GM12864 (cell line): ENCODE data around the gene UPP1.

Experiments used
- DNase-seq: peaks from one replicate; pipeline ENCODE4 v3.0.0-alpha.2; 2011; ENCODE audit warnings: low read depth
- H3K4me3 ChIP-seq: 2 replicates; pipeline ENCODE4 v1.5.1; 2011; ENCODE audit warnings: mild to moderate bottlenecking, low read depth, low read length, control low read depth
- TF ChIP-seq, protein P1 (sequence below): IDR thresholded peaks from 2 replicates; pipeline ENCODE4 v1.5.1; 2011; ENCODE audit warnings: low read depth, mild to moderate bottlenecking, moderate library complexity, low read length, control low read depth, inconsistent platforms; ENCODE audit errors: missing control alignments

UPP1 gene

GRCh38 chr7:48046458-48046857, 42.6 kb upstream of the UPP1 start:
- TF ChIP-seq, protein P1, sequence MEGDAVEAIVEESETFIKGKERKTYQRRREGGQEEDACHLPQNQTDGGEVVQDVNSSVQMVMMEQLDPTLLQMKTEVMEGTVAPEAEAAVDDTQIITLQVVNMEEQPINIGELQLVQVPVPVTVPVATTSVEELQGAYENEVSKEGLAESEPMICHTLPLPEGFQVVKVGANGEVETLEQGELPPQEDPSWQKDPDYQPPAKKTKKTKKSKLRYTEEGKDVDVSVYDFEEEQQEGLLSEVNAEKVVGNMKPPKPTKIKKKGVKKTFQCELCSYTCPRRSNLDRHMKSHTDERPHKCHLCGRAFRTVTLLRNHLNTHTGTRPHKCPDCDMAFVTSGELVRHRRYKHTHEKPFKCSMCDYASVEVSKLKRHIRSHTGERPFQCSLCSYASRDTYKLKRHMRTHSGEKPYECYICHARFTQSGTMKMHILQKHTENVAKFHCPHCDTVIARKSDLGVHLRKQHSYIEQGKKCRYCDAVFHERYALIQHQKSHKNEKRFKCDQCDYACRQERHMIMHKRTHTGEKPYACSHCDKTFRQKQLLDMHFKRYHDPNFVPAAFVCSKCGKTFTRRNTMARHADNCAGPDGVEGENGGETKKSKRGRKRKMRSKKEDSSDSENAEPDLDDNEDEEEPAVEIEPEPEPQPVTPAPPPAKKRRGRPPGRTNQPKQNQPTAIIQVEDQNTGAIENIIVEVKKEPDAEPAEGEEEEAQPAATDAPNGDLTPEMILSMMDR: no peak
- DNase-seq: no peak
- no peak overlapping the region for H3K4me3 ChIP-seq

DNA sequence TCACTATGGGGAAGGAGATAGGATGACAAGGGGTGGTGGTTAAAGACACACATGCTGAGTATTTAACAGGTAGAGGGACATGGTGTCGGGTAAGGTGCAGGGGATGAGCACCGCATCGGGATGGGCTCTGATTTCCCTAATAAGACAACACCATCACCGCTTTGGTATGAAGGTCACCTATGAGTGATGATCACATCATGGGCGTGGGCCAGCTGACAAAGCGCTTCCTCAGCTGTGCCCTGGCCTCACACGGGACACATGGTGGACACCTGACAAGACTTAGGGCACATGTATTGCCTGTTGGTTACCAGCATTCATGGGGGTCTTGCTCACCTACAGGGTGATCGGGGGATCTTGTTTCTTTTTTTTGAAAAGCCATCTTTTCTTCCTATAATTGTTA, 41.0 kb upstream of the UPP1 start:
- DNase-seq: no peak
- H3K4me3 ChIP-seq: no peak overlapping the region
- TF ChIP-seq, protein P1: no peak

- DNase-seq: no peak
- TF ChIP-seq, protein P1: no peak
- H3K4me3 ChIP-seq: no peak overlapping the region
Measured at GRCh38 chr7:48049850-48050249, 39.2 kb upstream of the UPP1 start.

- H3K4me3 ChIP-seq: no peak overlapping the region
- DNase-seq: peak; percentile 39
- TF ChIP-seq, protein P1: no peak
Measured at GRCh38 chr7:48052748-48053147, 36.3 kb upstream of the UPP1 start.

- no peak for DNase-seq
- no peak overlapping the region for H3K4me3 ChIP-seq
- TF ChIP-seq, protein P1: no peak
Measured at GRCh38 chr7:48053736-48054135, 35.3 kb upstream of the UPP1 start.

DNA sequence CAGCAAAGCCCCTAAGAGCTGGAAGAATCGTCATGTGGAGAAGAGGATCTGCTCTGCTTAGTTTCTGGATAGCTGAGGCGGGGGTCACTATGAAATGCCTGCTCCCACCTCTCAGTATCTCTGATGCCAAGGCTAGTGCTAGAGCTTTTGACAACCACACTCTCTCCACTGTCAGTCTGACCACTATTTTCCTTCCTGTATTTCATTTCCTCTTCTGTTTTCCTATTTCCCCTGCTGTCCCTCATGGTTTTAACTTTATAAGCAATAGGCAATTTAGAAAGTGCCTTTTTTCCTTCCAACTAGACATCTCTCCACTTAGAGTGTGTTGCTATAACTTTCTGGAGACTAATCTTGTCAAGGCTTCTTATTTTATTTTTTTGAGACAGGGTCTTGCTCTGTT, 30.1 kb upstream of the UPP1 start:
- no peak overlapping the region for H3K4me3 ChIP-seq
- TF ChIP-seq, protein P1: no peak
- DNase-seq: no peak

- TF ChIP-seq, protein P1: no peak
- H3K4me3 ChIP-seq: no peak overlapping the region
- DNase-seq: no peak
Measured at GRCh38 chr7:48059706-48060105, 29.4 kb upstream of the UPP1 start.
